GM10248 (cell line): Measurements from ENCODE around the gene OR2T6.
"Not testable (repeated sequence)": the region's sequence is repeated elsewhere in the genome, so short reads cannot be mapped to it uniquely, and the experiment has no call there.

Source experiments
- CTCF ChIA-PET: fragments of 300-600 bp; sonication (Branson Sonifier 250); formaldehyde crosslinking; extraction: SDS; loops from one replicate; lab custom pipeline; 2021; ENCODE audit warnings: antibody characterized with exemption; lab: Yijun Ruan, JAX
- POLR2A ChIA-PET: fragments of 350-650 bp; sonication (Branson Sonifier 250); formaldehyde crosslinking; extraction: SDS; loops from one replicate; lab custom pipeline; 2020; ENCODE audit warnings: antibody characterized with exemption; lab: Yijun Ruan, JAX
- DNase-seq: peaks from one replicate; pipeline ENCODE4 v3.0.0; 2012; ENCODE audit errors: extremely low spot score

OR2T6 gene

GRCh38 chr1:248433811-248434415 is 58.4 kb downstream of the OR2T6 start:
- POLR2A ChIA-PET, DNase-seq, CTCF ChIA-PET: not testable (repeated sequence)

- DNase-seq, CTCF ChIA-PET, POLR2A ChIA-PET: not testable (repeated sequence)
Observed at GRCh38 chr1:248434913-248435312, 59.4 kb downstream of the OR2T6 start.

GRCh38 chr1:248436303-248436702 is 60.8 kb downstream of the OR2T6 start:
- CTCF ChIA-PET, POLR2A ChIA-PET, DNase-seq: not testable (repeated sequence)

- CTCF ChIA-PET, DNase-seq, POLR2A ChIA-PET: not testable (repeated sequence)
Observed at GRCh38 chr1:248438668-248439067, 63.1 kb downstream of the OR2T6 start.

GRCh38 chr1:248439283-248439682 is 63.7 kb downstream of the OR2T6 start:
- CTCF ChIA-PET, POLR2A ChIA-PET: not testable (repeated sequence)

More at GRCh38 chr1:248439283-248439682, 63.7 kb downstream of the OR2T6 start:
- not testable (repeated sequence) for DNase-seq
